Measurements from ENCODE around the gene SCAPER. TPM values are rescaled to one million over a fixed set of nuclear protein-coding genes. Genes with fewer than 3 reads are reported as not detected.
"Not testable (repeated sequence)": the region's sequence is repeated elsewhere in the genome, so short reads cannot be mapped to it uniquely, and the experiment has no call there.

Gene SCAPER
- total RNA-seq, 1 donor from 2014 or later = 50.1 TPM

GRCh38 chr15:76718863-76719262 lies 186.3 kb downstream of the SCAPER start:
- DNase-seq (ENCODE audit: low spot score) (no peak), ATAC-seq (no peak)
- intact Hi-C loops (cut with DNase I) = no loop called here

GRCh38 chr15:76714950-76715349 lies 190.2 kb downstream of the SCAPER start:
- ATAC-seq (no peak), DNase-seq (ENCODE audit: low spot score) (no peak)
- intact Hi-C loops (cut with DNase I) = no loop called here

GRCh38 chr15:76711351-76711827 lies 193.8 kb downstream of the SCAPER start:
- DNase-seq (ENCODE audit: low spot score) (no peak), ATAC-seq (no peak)
- intact Hi-C loops (cut with DNase I) = no loop called here

GRCh38 chr15:76704032-76704431 lies 201.1 kb downstream of the SCAPER start:
- ATAC-seq; DNase-seq (ENCODE audit: low spot score): not testable (repeated sequence)

GRCh38 chr15:76696840-76697239 lies 208.3 kb downstream of the SCAPER start:
- no peak for DNase-seq (ENCODE audit: low spot score)
- intact Hi-C loops (cut with DNase I) = no loop called here
- ATAC-seq = no peak

More at GRCh38 chr15:76704032-76704431, 201.1 kb downstream of the SCAPER start:
- intact Hi-C loops (cut with DNase I) = not testable (repeated sequence)

GRCh38 chr15:76692546-76692945 lies 212.6 kb downstream of the SCAPER start:
- ATAC-seq; DNase-seq (ENCODE audit: low spot score); intact Hi-C loops (cut with DNase I): not testable (repeated sequence)

GRCh38 chr15:76687592-76687991 lies 217.5 kb downstream of the SCAPER start:
- DNase-seq (ENCODE audit: low spot score); intact Hi-C loops (cut with DNase I); ATAC-seq: not testable (repeated sequence)

GRCh38 chr15:76684002-76684401 lies 221.1 kb downstream of the SCAPER start:
- intact Hi-C loops (cut with DNase I) = no loop called here
- DNase-seq (ENCODE audit: low spot score) (no peak), ATAC-seq (no peak)

- DNase-seq (ENCODE audit: low spot score) (no peak), ATAC-seq (no peak)
- intact Hi-C loops (cut with DNase I) = no loop called here
Measured at GRCh38 chr15:76682833-76683232, 222.3 kb downstream of the SCAPER start.

- no peak for ATAC-seq
- intact Hi-C loops (cut with DNase I) = no loop called here
- no peak for DNase-seq (ENCODE audit: low spot score)
Measured at GRCh38 chr15:76682259-76682658, 222.9 kb downstream of the SCAPER start.

- intact Hi-C loops (cut with DNase I) = no loop called here
- no peak for ATAC-seq
- DNase-seq (ENCODE audit: low spot score) = no peak
Measured at GRCh38 chr15:76678766-76679165, 226.4 kb downstream of the SCAPER start.

GRCh38 chr15:76674883-76675282 lies 230.3 kb downstream of the SCAPER start:
- ATAC-seq = no peak
- intact Hi-C loops (cut with DNase I) = no loop called here
- DNase-seq (ENCODE audit: low spot score) = no peak

GRCh38 chr15:76669521-76670207 lies 235.5 kb downstream of the SCAPER start:
- ATAC-seq = no peak
- DNase-seq (ENCODE audit: low spot score) = no peak
- intact Hi-C loops (cut with DNase I) = no loop called here

- intact Hi-C loops (cut with DNase I) = no loop called here
- ATAC-seq (no peak), DNase-seq (ENCODE audit: low spot score) (no peak)
Measured at GRCh38 chr15:76668900-76669299, 236.2 kb downstream of the SCAPER start.

- DNase-seq (ENCODE audit: low spot score) (no peak), ATAC-seq (no peak)
- intact Hi-C loops (cut with DNase I) = no loop called here
Measured at GRCh38 chr15:76667943-76668715, 237.0 kb downstream of the SCAPER start.

GRCh38 chr15:76664895-76665294 lies 240.2 kb downstream of the SCAPER start:
- no peak for ATAC-seq
- intact Hi-C loops (cut with DNase I) = no loop called here
- DNase-seq (ENCODE audit: low spot score) = no peak

- DNase-seq (ENCODE audit: low spot score) (no peak), ATAC-seq (no peak)
- intact Hi-C loops (cut with DNase I) = no loop called here
Measured at GRCh38 chr15:76664411-76664810, 240.7 kb downstream of the SCAPER start.

GRCh38 chr15:76663529-76663928 lies 241.6 kb downstream of the SCAPER start:
- DNase-seq (ENCODE audit: low spot score) = no peak
- intact Hi-C loops (cut with DNase I) = no loop called here
- no peak for ATAC-seq

- intact Hi-C loops (cut with DNase I) = no loop called here
- DNase-seq (ENCODE audit: low spot score) (no peak), ATAC-seq (no peak)
Measured at GRCh38 chr15:76648732-76649444, 256.3 kb downstream of the SCAPER start.

GRCh38 chr15:76647612-76648011 lies 257.5 kb downstream of the SCAPER start:
- intact Hi-C loops (cut with DNase I) = no loop called here
- no peak for DNase-seq (ENCODE audit: low spot score)
- ATAC-seq = no peak
